HG03442 (cell line): Measurements from ENCODE around the gene HDAC10.
A peak's percentile ranks its signal among the peaks of the same experiment; 100 is the strongest.
"Not testable (repeated sequence)": the region's sequence is repeated elsewhere in the genome, so short reads cannot be mapped to it uniquely, and the experiment has no call there.

Source experiments
- ATAC-seq: cut with Tn5 transposase; IDR thresholded peaks from one replicate; pipeline ENCODE4 v1.9.1; 2021; ENCODE audit warnings: mild to moderate bottlenecking, moderate library complexity; ENCODE audit not compliant: unreplicated experiment

The HDAC10 gene

GRCh38 chr22:50205781-50206569, 45.1 kb downstream of the HDAC10 start:
- ATAC-seq = no peak

GRCh38 chr22:50204998-50205397, 46.1 kb downstream of the HDAC10 start:
- ATAC-seq = not testable (repeated sequence)

- no peak for ATAC-seq
Observed at GRCh38 chr22:50204571-50204970, 46.5 kb downstream of the HDAC10 start.

GRCh38 chr22:50203288-50203687, 47.8 kb downstream of the HDAC10 start:
- no peak for ATAC-seq

- ATAC-seq = no peak
Observed at GRCh38 chr22:50202130-50202666, 48.9 kb downstream of the HDAC10 start.

GRCh38 chr22:50201191-50202129, 49.6 kb downstream of the HDAC10 start:
- peak; percentile 17 for ATAC-seq

GRCh38 chr22:50200461-50201190, 50.4 kb downstream of the HDAC10 start, which contains the start of gene SELENOO:
Gene SELENOO (plus strand): TSS chr22:50201011. CDS start chr22:50201037, 26 bp downstream.
- peak; percentile 60 for ATAC-seq

GRCh38 chr22:50199829-50200460, 51.1 kb downstream of the HDAC10 start:
- peak; percentile 1 for ATAC-seq

- no peak for ATAC-seq
Observed at GRCh38 chr22:50199251-50199721, 51.8 kb downstream of the HDAC10 start.

GRCh38 chr22:50198624-50199017, 52.4 kb downstream of the HDAC10 start:
- ATAC-seq = no peak

GRCh38 chr22:50197856-50198623, 53.0 kb downstream of the HDAC10 start:
- no peak for ATAC-seq

- ATAC-seq = no peak
Observed at GRCh38 chr22:50197000-50197800, 53.9 kb downstream of the HDAC10 start.

GRCh38 chr22:50196256-50196655, 54.8 kb downstream of the HDAC10 start:
- no peak for ATAC-seq
